CD4-positive, CD25-positive, alpha-beta regulatory T cell (primary cell): ENCODE measurements around the gene C8G. TPM values are rescaled to one million over a fixed set of nuclear protein-coding genes. Genes with fewer than 3 reads are reported as not detected.

ENCODE experiments used
- ATAC-seq, 2 donors: fragments of 150-1000 bp; cut with Tn5 transposase; one replicate each; pipeline ENCODE4 v1.10.0; 2021; ENCODE audit warnings: low read depth in 2 of 2, moderate number of reproducible peaks in 2 of 2, moderate library complexity in 1 of 2
- DNase-seq, 3 donors: peaks; one replicate each; pipeline versions ENCODE4 v3.0.0 to v3.0.0-alpha.2; 2012 to 2022; ENCODE audit warnings: mixed read lengths in 1 of 3
- H3K27ac ChIP-seq: one replicate; pipeline ENCODE4 v1.7.0; 2013; ENCODE audit warnings: mild to moderate bottlenecking, low read length; ENCODE audit not compliant: insufficient read depth, poor library complexity, severe bottlenecking
- H3K27me3 ChIP-seq: one replicate; pipeline ENCODE4 v1.7.0; 2013; ENCODE audit warnings: low read length; ENCODE audit not compliant: control insufficient read depth, insufficient read depth
- H3K36me3 ChIP-seq: one replicate; pipeline ENCODE4 v1.7.0; 2013; ENCODE audit warnings: mild to moderate bottlenecking, low read length, moderate library complexity; ENCODE audit not compliant: control insufficient read depth, insufficient read depth
- H3K4me1 ChIP-seq: 2 replicates; pipeline ENCODE4 v1.7.0; 2013; ENCODE audit warnings: mild to moderate bottlenecking, low read length; ENCODE audit not compliant: insufficient read depth, control insufficient read depth, poor library complexity, severe bottlenecking
- H3K4me3 ChIP-seq: one replicate; pipeline ENCODE4 v1.7.0; 2013; ENCODE audit warnings: low read depth, mild to moderate bottlenecking, low read length, moderate library complexity
- H3K9me3 ChIP-seq, 2 experiments: 1 replicate in 1 of 2; 2 replicates in 1 of 2; pipeline ENCODE4 v1.7.0; 2013; ENCODE audit warnings: low read length in 2 of 2, mild to moderate bottlenecking in 1 of 2, moderate library complexity in 1 of 2; ENCODE audit not compliant: control insufficient read depth in 2 of 2
- H3K27ac Mint-ChIP-seq, 3 donors: one replicate each; pipeline ENCODE4 v1.8.0; 2020 to 2022; ENCODE audit warnings: mild to moderate bottlenecking in 3 of 3, mixed read lengths in 3 of 3, moderate library complexity in 2 of 3
- H3K27me3 Mint-ChIP-seq: one replicate; pipeline ENCODE4 v1.8.0; 2022; ENCODE audit warnings: mild to moderate bottlenecking, mixed read lengths
- H3K36me3 Mint-ChIP-seq: one replicate; pipeline ENCODE4 v1.8.0; 2020; ENCODE audit warnings: mixed read lengths
- H3K4me1 Mint-ChIP-seq, 4 donors: one replicate each; pipeline ENCODE4 v1.8.0; 2020 to 2022; ENCODE audit warnings: mixed read lengths in 4 of 4, mild to moderate bottlenecking in 1 of 4
- H3K4me3 Mint-ChIP-seq, 4 donors: one replicate each; pipeline ENCODE4 v1.8.0; 2020 to 2022; ENCODE audit warnings: mild to moderate bottlenecking in 4 of 4, mixed read lengths in 4 of 4, moderate library complexity in 3 of 4
- H3K9me3 Mint-ChIP-seq, 7 donors: one replicate each; pipeline ENCODE4 v1.8.0; 2020 to 2022; ENCODE audit warnings: mixed read lengths in 7 of 7, mild to moderate bottlenecking in 3 of 7, moderate library complexity in 2 of 7
- polyA plus RNA-seq, 4 donors: library from polyadenylated mRNA; unstranded; fragments of 300-500 nt; fragmentation: Illumina TruSeq; gene quantifications; one replicate each; pipeline ENCODE4 v1.2.3, GENCODE V29; 2021
- total RNA-seq: library from RNA; stranded (reverse); gene quantifications from one replicate; pipeline ENCODE4 v1.2.3, GENCODE V29; 2022

Gene C8G
- total and polyA plus RNA-seq, 5 donors from 2014 or later = 0.96 to 1.1 TPM; not detected in 3

DNA sequence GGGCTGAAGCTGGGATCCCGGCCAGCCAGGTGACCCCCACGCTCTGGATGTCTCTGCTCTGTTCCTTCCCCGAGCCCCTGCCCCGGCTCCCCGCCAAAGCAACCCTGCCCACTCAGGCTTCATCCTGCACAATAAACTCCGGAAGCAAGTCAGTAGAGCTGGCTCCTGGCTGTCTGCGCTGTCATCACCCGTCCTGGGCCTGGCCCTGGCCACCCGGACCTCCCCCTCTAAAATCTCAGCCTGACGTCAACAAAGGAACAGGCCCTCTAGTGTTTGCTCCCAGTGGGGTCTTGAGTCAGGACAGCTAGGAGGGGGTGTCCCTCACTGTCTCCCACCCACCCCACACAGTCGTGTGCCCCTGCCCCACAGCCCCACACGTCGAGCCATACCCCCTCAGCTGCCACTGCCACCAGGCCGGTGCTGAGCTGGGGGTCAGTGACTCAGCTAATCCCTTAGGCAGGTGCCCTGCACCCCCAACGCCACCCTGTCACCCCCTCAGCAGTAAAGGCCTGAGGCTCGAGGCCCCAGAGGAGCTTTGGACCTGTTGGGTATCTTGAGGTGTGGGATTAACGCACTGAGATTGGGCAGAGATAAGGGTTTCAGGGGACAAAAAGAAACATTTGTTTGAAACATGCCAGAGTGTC, 36.7 kb downstream of the C8G start:
- Histone ChIP-seq H3K36me3 (no peaks in the 10 kb centered on the region), H3K27me3 (peaks cover 7% of the 10 kb centered on the region), H3K4me1 (peaks cover 15% of the 10 kb centered on the region), H3K9me3 (no peaks in the 10 kb centered on the region), H3K4me3 (no peak overlapping the region), H3K27ac (no peak overlapping the region)
- ATAC-seq (no peak), DNase-seq (no peak)
- Mint-ChIP-seq H3K27me3 (peaks cover 31% of the 10 kb centered on the region), H3K9me3 (no peaks in the 10 kb centered on the region), H3K4me1 (peaks cover 0 to 7% (median 3%) of the 10 kb centered on the region in 4 donors), H3K36me3 (peaks cover 3% of the 10 kb centered on the region), H3K27ac (no peak overlapping the region), H3K4me3 (peak overlapping the region in 1 of 4 donors; percentile 83)

DNA sequence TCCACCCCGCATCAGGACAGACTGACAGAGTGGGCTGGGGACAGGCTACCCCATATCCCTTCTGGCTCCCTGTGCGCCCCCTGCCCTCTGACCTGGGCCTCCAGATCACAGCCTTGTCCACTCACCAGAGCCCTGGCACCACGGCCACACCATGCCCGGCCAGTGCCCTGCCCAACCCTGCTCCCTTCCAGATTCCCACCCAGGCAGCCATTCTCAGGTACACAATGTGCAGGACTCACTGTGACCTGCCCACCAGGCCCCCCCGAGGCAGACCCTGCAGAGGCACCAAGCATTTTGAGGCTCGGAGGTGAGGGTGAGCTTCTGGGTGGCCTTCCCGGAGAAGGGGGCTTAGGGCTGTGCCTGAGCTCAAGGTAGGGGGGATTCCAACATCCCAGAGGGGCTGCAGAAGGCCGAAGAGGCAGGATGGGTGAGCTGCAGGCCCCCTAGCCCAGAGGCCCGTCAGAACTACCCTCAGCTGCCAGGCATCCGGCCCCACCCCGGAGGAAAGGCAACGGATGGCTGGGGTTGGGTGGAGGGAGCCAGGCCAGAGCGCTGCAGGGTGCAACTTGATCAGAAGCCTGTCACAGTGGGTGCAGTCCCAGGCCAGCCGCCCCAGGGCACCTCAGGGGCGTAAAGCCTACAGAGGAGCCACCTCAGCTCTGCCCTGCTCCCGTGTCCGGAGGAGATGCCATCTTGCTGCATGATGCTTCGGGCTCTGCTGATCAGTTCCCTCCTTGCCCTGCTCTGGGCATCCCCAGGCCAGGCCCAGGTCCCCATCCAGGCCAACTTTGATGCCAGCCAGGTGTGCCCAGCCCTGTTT, 37.4 kb downstream of the C8G start, which contains the start of gene LCNL1:
Gene LCNL1, plus strand, starts transcription at position 762 of the 820 bp plus-strand sequence. CDS start 594 bp downstream, outside the sequence.
- Mint-ChIP-seq H3K36me3 (peaks cover 3% of the 10 kb centered on the region), H3K27me3 (peaks cover 37% of the 10 kb centered on the region), H3K27ac (peak within 1 kb of the TSS in 2 of 3 donors; percentile 12 to 42), H3K4me1 (peaks cover 0 to 13% (median 3%) of the 10 kb centered on the region in 4 donors), H3K9me3 (no peaks in the 10 kb centered on the region), H3K4me3 (peak within 1 kb of the TSS in 2 of 4 donors; percentile 19 to 40)
- no peaks in the 10 kb centered on the region for H3K36me3 ChIP-seq
- no peak within 1 kb of the TSS for H3K27ac ChIP-seq
- no peaks in the 10 kb centered on the region for H3K9me3 ChIP-seq
- no peak within 1 kb of the TSS for H3K4me3 ChIP-seq
- DNase-seq (no peak), ATAC-seq (no peak)
- peaks cover 7% of the 10 kb centered on the region for H3K27me3 ChIP-seq
- H3K4me1 ChIP-seq = peaks cover 13% of the 10 kb centered on the region

DNA sequence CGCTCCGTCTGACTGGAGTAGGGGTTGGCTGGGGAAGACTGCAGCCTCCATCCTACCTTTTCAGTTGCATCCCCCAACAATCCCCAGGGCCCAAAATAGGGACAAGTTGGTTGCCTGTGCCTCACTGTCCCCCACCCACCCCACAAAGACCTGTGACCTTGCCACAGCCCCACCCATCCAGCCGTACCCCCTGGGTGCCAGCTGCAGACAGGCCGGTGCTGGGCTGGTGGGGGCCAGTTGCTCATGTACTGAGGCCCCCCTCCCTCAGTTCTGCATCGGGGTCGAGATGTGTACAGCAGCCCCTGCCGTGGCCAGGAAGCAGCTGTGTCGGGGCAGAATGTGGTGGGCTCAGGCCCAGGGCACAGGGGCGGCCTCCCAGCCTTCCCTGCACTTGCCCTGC, 38.1 kb downstream of the C8G start:
- Mint-ChIP-seq H3K4me3 (no peak overlapping the region), H3K27me3 (peaks cover 37% of the 10 kb centered on the region), H3K27ac (no peak overlapping the region), H3K36me3 (peaks cover 3% of the 10 kb centered on the region), H3K9me3 (peaks cover 0 to 2% (median 0%) of the 10 kb centered on the region in 7 donors), H3K4me1 (peaks cover 0 to 18% (median 3%) of the 10 kb centered on the region in 4 donors)
- Histone ChIP-seq H3K4me3 (no peak overlapping the region), H3K9me3 (no peaks in the 10 kb centered on the region), H3K4me1 (peaks cover 8% of the 10 kb centered on the region), H3K27me3 (peaks cover 7% of the 10 kb centered on the region), H3K36me3 (no peaks in the 10 kb centered on the region), H3K27ac (no peak overlapping the region)
- DNase-seq (no peak), ATAC-seq (no peak)

DNA sequence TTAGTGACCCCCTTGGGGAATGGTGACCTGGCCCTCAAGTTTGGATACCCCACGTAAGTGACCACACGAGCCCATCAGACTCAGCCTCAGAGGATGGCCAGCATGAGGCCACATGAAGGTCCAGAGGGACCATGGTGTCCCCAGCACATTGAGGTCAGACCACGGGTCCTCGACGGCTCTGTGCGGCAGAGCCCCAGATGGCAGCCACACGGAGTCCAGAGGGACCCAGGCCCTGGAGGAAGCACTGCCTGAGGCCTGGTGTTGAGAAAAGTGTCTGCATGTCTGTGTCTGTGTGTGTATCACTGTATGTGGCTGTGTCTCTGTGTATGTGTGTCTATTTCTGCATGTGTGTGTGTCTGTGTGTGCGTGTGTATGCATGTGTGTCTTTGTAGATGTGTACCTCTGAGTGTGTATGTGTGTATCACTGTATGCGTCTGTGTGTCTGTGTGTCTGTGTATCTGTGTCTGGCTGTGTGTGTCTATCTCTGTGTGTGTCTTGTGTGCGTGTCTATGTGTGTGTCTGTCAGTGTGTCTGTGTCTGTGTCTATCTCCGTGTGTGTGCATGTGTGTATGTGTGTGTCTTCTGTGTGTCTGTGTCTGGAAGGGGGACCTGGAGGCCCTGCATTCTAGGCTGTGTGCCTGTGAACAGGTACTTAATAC, 38.7 kb downstream of the C8G start:
- H3K4me3 Mint-ChIP-seq = peak overlapping the region in 2 of 4 donors; percentile 19 to 40
- ATAC-seq (no peak), DNase-seq (no peak)
- H3K27me3 Mint-ChIP-seq = peaks cover 40% of the 10 kb centered on the region
- H3K27me3 ChIP-seq = peaks cover 7% of the 10 kb centered on the region
- H3K9me3 ChIP-seq = no peaks in the 10 kb centered on the region
- no peaks in the 10 kb centered on the region for H3K36me3 ChIP-seq
- H3K9me3 Mint-ChIP-seq = peaks cover 0 to 2% (median 0%) of the 10 kb centered on the region in 7 donors
- peaks cover 8% of the 10 kb centered on the region for H3K4me1 ChIP-seq
- H3K27ac Mint-ChIP-seq = peak overlapping the region in 2 of 3 donors; percentile 12 to 42
- H3K4me1 Mint-ChIP-seq = peaks cover 0 to 18% (median 3%) of the 10 kb centered on the region in 4 donors
- H3K27ac ChIP-seq = no peak overlapping the region
- H3K4me3 ChIP-seq = no peak overlapping the region
- peaks cover 3% of the 10 kb centered on the region for H3K36me3 Mint-ChIP-seq

DNA sequence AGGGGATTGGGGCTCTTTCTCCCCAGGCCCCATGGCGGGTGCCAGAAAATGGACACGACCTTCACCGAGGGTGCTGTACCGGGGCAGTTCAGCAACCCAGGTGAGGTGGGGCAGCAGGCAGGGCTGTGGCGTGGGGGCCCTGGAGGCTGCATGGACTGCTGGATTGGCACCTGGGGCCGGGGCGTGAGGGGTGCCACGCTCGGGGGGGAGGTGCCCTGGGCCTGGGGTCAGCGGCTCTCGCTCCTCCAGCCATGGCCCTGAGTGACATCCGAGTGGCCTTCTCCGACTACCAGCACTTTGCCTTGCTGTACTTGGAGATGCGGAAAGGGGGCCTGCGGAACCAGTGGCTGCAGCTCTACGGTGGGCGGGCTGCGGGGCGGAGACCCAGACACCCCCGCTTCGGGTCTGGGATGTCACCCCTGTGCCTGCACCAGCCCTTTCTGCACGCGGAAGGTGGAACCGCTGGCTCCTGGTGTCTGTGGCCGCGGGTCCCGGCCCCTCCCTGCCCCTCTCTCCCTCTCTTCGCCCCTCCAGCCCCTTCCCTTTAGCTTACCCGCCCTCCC, 39.5 kb downstream of the C8G start:
- no peak for DNase-seq
- peaks cover 0 to 18% (median 3%) of the 10 kb centered on the region in 4 donors for H3K4me1 Mint-ChIP-seq
- H3K4me3 Mint-ChIP-seq = no peak overlapping the region
- Histone ChIP-seq H3K36me3 (no peaks in the 10 kb centered on the region), H3K4me3 (no peak overlapping the region), H3K27me3 (peaks cover 7% of the 10 kb centered on the region), H3K4me1 (peaks cover 8% of the 10 kb centered on the region), H3K9me3 (no peaks in the 10 kb centered on the region), H3K27ac (no peak overlapping the region)
- H3K36me3 Mint-ChIP-seq = peaks cover 3% of the 10 kb centered on the region
- H3K27me3 Mint-ChIP-seq = peaks cover 47% of the 10 kb centered on the region
- peak in 1 of 2 donors; percentile 5 for ATAC-seq
- H3K27ac Mint-ChIP-seq = no peak overlapping the region
- H3K9me3 Mint-ChIP-seq = peaks cover 0 to 2% (median 0%) of the 10 kb centered on the region in 7 donors

DNA sequence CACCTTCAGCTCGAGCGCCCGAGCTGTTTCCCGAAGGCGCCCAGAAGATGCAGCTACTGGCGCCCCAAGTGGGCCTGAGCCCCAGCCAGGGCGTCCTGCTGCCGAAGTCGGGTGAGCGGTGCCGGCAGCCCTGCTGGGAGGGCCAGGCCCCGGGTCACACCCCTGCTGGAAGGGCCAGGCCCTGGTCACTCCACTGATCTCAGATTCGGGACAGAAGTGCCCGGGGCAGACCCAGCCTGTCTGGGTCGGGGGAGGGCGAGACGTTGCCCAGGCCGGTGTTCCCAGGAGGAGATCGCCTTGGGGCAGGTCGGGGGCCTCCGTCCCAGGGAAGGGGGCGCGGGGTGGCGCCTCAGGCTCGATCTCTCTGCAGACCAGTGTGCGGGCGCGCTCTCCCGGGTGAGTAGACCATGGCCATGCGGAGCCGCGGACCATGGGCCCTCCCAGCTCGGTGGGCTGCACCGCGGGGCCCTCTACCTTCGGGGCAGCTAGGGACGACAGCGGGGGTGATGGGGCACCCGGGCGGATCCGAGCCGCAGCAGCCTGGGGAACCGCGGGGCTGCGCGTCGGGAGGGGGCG, 40.1 kb downstream of the C8G start:
- peaks cover 8% of the 10 kb centered on the region for H3K4me1 ChIP-seq
- Mint-ChIP-seq H3K36me3 (peaks cover 3% of the 10 kb centered on the region), H3K27me3 (peaks cover 49% of the 10 kb centered on the region), H3K27ac (no peak overlapping the region), H3K4me3 (no peak overlapping the region), H3K4me1 (peaks cover 0 to 18% (median 3%) of the 10 kb centered on the region in 4 donors), H3K9me3 (peaks cover 0 to 4% (median 0%) of the 10 kb centered on the region in 7 donors)
- no peaks in the 10 kb centered on the region for H3K9me3 ChIP-seq
- no peak overlapping the region for H3K4me3 ChIP-seq
- no peak for ATAC-seq
- H3K27ac ChIP-seq = no peak overlapping the region
- no peaks in the 10 kb centered on the region for H3K36me3 ChIP-seq
- no peak for DNase-seq
- H3K27me3 ChIP-seq = peaks cover 7% of the 10 kb centered on the region

DNA sequence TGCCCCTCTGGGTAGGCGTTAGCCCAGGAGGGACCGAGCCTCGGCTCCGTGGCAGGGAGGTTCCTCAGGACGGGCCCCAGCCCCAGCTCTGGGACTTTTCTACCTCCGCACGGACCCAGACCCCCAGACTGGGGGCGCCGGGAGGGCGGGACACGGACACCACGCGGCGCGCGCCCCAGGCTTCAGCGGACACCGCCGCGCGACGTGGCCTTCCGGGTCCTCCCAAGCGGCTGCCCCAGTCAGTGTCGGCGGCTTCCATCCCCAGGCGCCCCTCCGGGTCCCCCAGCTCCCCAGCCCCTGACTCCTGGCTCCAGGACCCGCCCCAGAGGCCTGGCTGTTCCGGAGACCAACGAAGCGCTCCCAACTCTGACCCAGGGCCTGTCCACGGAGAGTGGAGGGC, 40.8 kb downstream of the C8G start:
- H3K4me3 ChIP-seq = no peak overlapping the region
- Mint-ChIP-seq H3K4me1 (peaks cover 0 to 22% (median 3%) of the 10 kb centered on the region in 4 donors), H3K9me3 (peaks cover 0 to 4% (median 0%) of the 10 kb centered on the region in 7 donors), H3K4me3 (no peak overlapping the region), H3K27me3 (peaks cover 44% of the 10 kb centered on the region), H3K36me3 (peaks cover 3% of the 10 kb centered on the region), H3K27ac (no peak overlapping the region)
- peaks cover 7% of the 10 kb centered on the region for H3K27me3 ChIP-seq
- H3K9me3 ChIP-seq = no peaks in the 10 kb centered on the region
- H3K4me1 ChIP-seq = peaks cover 8% of the 10 kb centered on the region
- no peak overlapping the region for H3K27ac ChIP-seq
- no peaks in the 10 kb centered on the region for H3K36me3 ChIP-seq
- no peak for DNase-seq
- ATAC-seq = no peak
